Measurements from ENCODE around the gene POLN.

POLN gene

DNA sequence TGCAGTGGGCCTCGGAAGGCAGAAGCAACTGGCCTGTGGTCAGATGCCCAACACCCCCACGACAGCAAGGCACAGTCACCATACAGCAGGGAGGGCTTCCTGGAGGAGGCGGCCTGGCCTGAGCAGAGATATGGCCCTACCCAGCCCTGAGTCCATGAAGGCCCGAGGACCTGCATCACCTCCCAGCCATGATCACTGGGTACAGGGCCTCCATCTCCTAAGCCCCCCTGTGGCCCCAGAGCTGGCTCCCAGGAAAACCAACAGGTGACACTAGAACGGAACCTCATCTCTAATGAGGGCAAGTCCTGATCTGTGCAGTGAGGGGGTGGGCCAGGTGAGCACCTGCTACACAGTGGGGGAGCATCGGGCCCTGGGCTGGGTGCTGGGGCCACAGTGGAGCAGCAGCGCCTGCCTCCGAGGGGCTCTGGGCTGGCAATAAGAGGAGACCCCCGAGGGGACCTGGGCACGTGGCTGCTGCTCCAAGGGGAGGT, 46.2 kb upstream of the POLN start:
- H3K4me1 Mint-ChIP-seq, result peaks cover 29% of the 10 kb centered on the region

DNA sequence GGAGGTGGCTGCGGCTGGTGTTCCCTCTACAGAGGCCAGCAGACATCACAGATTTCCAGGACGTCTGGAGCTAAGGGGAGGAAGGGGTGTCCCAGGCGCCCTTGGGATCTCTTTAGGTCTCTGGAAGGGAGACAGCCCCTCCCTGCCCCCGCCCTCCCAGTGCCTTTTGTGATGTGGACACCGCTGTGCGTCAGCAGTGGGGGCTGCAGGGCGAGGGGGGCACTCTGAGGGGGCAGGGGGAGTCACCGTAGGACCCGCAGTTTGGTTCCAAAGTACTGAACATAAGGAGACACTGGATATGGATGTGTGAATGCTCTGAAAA, 45.6 kb upstream of the POLN start:
- Mint-ChIP-seq H3K4me3 (peak overlapping the region in 1 of 3 experiments; percentile 47), H3K4me1 (peaks cover 24% of the 10 kb centered on the region), H3K27ac (peak overlapping the region; percentile 52 to 77 (median 62)), H3K9me3 (no peaks in the 10 kb centered on the region), H3K27me3 (ENCODE audit: low read depth) (peaks cover 21% of the 10 kb centered on the region), H3K36me3 (ENCODE audit: low read depth) (no peaks in the 10 kb centered on the region)
- TF ChIP-seq, protein P1, sequence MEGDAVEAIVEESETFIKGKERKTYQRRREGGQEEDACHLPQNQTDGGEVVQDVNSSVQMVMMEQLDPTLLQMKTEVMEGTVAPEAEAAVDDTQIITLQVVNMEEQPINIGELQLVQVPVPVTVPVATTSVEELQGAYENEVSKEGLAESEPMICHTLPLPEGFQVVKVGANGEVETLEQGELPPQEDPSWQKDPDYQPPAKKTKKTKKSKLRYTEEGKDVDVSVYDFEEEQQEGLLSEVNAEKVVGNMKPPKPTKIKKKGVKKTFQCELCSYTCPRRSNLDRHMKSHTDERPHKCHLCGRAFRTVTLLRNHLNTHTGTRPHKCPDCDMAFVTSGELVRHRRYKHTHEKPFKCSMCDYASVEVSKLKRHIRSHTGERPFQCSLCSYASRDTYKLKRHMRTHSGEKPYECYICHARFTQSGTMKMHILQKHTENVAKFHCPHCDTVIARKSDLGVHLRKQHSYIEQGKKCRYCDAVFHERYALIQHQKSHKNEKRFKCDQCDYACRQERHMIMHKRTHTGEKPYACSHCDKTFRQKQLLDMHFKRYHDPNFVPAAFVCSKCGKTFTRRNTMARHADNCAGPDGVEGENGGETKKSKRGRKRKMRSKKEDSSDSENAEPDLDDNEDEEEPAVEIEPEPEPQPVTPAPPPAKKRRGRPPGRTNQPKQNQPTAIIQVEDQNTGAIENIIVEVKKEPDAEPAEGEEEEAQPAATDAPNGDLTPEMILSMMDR (IDR thresholded peaks at IDR 0.05; ENCODE audit: unreplicated experiment in 3 of 3), result no peak

More for the DNA sequence above, 46.2 kb upstream of the POLN start:
- TF ChIP-seq, protein P1 (IDR thresholded peaks at IDR 0.05; ENCODE audit: unreplicated experiment in 3 of 3), result no peak
- Mint-ChIP-seq H3K36me3 (ENCODE audit: low read depth) (no peaks in the 10 kb centered on the region), H3K9me3 (no peaks in the 10 kb centered on the region), H3K27me3 (ENCODE audit: low read depth) (peaks cover 21% of the 10 kb centered on the region), H3K4me3 (no peak overlapping the region), H3K27ac (peak overlapping the region in 1 of 3 experiments; percentile 62)

DNA sequence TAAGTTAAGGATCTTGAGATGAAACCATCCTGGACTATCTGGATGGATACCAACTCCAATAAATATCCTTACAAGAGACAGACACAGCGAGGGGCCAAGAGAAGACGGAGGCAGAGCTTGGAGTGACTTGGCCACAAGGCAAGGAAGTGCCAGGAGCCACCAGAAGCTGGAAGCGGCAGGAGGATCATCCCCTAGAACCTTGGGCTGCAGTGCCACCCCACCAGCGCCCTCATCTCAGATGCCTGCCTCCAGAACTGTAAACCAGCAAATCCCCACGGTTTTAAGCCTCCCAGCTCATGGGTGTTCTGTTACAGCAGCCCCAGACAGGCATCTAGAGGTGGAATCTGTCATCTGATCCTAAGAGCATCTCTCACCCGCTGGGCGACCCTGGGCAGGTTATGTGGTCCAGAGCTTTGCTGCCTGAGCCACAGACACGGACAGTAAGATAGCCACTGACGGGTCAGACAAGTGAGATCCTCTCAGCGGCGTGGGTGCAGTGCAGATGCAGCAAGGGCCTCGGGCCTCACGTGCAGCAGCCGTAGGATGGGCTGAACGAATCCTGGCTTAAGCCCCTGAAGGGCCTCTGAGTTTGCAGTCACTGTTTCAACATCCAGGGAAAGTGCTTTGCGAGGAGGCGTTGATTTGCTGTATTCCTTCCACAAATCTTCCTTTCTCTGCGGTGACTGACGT, 45.1 kb upstream of the POLN start:
- peak overlapping the region; percentile 52 to 77 (median 62) for H3K27ac Mint-ChIP-seq
- peaks cover 23% of the 10 kb centered on the region for H3K4me1 Mint-ChIP-seq
- TF ChIP-seq, protein P1 (IDR thresholded peaks at IDR 0.05; ENCODE audit: unreplicated experiment in 3 of 3), result no peak

DNA sequence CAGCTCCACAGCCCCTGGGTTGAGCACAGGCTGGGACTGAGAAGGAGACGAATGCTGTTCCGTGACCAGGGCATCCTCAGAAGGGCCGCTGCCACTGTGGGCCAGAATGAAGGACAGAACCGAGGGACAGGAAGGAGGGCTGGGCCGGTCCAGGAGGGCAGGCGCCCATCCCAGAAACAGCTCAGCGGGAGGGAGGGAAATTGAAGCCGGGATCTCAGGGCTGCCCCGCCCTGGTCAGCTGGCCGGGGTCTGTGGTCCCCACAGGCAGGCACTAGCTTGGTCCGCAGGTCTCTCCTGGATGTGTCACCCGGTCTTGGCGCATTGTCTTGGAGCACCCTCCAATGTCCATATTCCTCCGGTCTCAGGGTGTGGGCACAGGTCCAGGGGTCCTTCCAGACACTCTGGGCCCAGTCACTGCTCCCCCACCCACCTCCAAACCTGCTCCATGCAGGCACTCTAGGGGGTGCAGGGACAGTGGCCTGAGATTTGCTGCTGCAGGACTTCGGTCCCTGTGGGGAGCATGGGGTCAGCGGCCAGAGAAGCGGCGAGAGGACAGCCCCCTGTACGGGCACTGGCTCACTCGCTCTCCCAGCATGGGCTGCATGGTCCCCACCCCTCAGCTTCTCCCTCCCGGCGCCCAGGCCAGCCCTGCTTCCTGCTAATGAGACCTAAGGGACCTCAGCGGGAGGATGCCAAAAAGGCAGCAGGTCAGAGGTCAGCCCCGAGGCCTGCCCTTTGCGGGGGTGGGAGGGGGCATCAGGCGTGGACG, 43.9 kb upstream of the POLN start:
- no peak overlapping the region for H3K27ac Mint-ChIP-seq
- peaks cover 22% of the 10 kb centered on the region for H3K27me3 Mint-ChIP-seq (ENCODE audit: low read depth)
- no peaks in the 10 kb centered on the region for H3K36me3 Mint-ChIP-seq (ENCODE audit: low read depth)
- no peaks in the 10 kb centered on the region for H3K9me3 Mint-ChIP-seq
- H3K4me3 Mint-ChIP-seq, result no peak overlapping the region
- peaks cover 28% of the 10 kb centered on the region for H3K4me1 Mint-ChIP-seq
- TF ChIP-seq, protein P1 (IDR thresholded peaks at IDR 0.05; ENCODE audit: unreplicated experiment in 3 of 3), result no peak

More for the DNA sequence above, 45.1 kb upstream of the POLN start:
- Mint-ChIP-seq H3K36me3 (ENCODE audit: low read depth) (no peaks in the 10 kb centered on the region), H3K9me3 (no peaks in the 10 kb centered on the region), H3K4me3 (peak overlapping the region in 2 of 3 experiments; percentile 38 to 47), H3K27me3 (ENCODE audit: low read depth) (peaks cover 21% of the 10 kb centered on the region)

DNA sequence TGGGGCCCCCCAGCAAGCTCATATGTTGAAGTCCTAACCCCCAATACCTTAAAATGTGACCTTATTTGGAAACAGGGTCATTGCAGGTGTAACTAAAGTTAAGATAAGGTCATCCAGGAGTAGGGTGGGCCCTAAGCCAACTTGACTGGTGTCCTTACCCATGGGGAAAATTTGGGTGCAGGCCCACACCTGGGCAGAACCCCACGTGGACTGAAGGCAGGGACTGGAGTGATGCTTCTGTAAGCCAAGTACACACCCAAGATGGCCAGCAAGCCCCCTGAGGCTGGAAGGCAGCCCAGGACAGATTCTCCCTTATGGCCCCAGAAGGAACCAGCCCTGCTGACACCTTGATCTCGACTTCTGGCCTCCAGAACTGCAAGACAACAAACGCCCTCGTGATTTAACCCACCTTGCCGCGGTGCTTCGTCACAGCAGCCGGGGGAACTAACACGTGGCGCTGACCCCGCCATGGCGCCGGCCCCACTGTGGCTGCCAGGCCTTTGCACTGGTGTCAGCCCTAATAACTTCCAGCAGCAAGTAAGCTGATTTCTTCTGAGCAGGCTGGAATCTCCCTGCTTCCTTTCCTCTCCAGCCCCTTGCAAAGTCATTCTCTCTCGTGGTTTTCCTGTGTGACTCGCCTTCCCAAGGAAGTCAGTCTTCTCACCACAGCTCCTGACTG, 43.2 kb upstream of the POLN start:
- H3K4me3 Mint-ChIP-seq, result no peak overlapping the region
- H3K4me1 Mint-ChIP-seq, result peaks cover 28% of the 10 kb centered on the region
- H3K27ac Mint-ChIP-seq, result no peak overlapping the region
- no peaks in the 10 kb centered on the region for H3K36me3 Mint-ChIP-seq (ENCODE audit: low read depth)
- no peaks in the 10 kb centered on the region for H3K9me3 Mint-ChIP-seq
- TF ChIP-seq, protein P1 (IDR thresholded peaks at IDR 0.05; ENCODE audit: unreplicated experiment in 3 of 3), result no peak
- H3K27me3 Mint-ChIP-seq (ENCODE audit: low read depth), result peaks cover 26% of the 10 kb centered on the region

Data from nephron (organoid).